CD14-positive monocyte (primary cell): ENCODE data around the gene RBM38. TPM values are rescaled to one million over a fixed set of nuclear protein-coding genes. Genes with fewer than 3 reads are reported as not detected.

Source experiments
- DNase-seq, 3 donors: peaks; one replicate each; pipeline ENCODE4 v3.0.0-alpha.2; 2011 to 2022
- H2AFZ ChIP-seq: 2 replicates; pipeline ENCODE4 v1.6.0; 2012; ENCODE audit warnings: mild to moderate bottlenecking, low read depth, low read length, inconsistent platforms; ENCODE audit not compliant: insufficient read depth, poor library complexity, severe bottlenecking
- H3K27ac ChIP-seq, 2 donors: 1 replicate in 1 of 2; 2 replicates in 1 of 2; pipeline ENCODE4 v1.5.1; 2012 to 2013; ENCODE audit warnings: low read length in 2 of 2, control low read depth in 1 of 2, inconsistent platforms in 1 of 2, low read depth in 1 of 2, mild to moderate bottlenecking in 1 of 2
- H3K27me3 ChIP-seq, 2 donors: one replicate each; pipeline versions ENCODE4 v1.6.0 to v1.6.1; 2011 to 2013; ENCODE audit warnings: low read length in 2 of 2; ENCODE audit not compliant: control insufficient read depth in 2 of 2, insufficient read depth in 2 of 2
- H3K36me3 ChIP-seq, 2 donors: replicated peaks in 1 of 2; 1 replicate in 1 of 2; 2 replicates in 1 of 2; pipeline versions ENCODE4 v1.5.1 to v1.6.1; 2012 to 2013; ENCODE audit warnings: low read length in 2 of 2, control low read depth in 1 of 2, inconsistent platforms in 1 of 2, mild to moderate bottlenecking in 1 of 2; ENCODE audit not compliant: insufficient read depth in 2 of 2, control insufficient read depth in 1 of 2
- H3K4me1 ChIP-seq, 2 donors: 1 replicate in 1 of 2; 2 replicates in 1 of 2; pipeline versions ENCODE4 v1.5.1 to v1.6.1; 2012 to 2013; ENCODE audit warnings: low read length in 2 of 2, control low read depth in 1 of 2, inconsistent platforms in 1 of 2, mild to moderate bottlenecking in 1 of 2, moderate library complexity in 1 of 2; ENCODE audit not compliant: insufficient read depth in 2 of 2, control insufficient read depth in 1 of 2
- H3K4me2 ChIP-seq: replicated peaks from 2 replicates; pipeline ENCODE3; 2012; ENCODE audit warnings: low read length, moderate library complexity, mild to moderate bottlenecking; ENCODE audit not compliant: poor library complexity, severe bottlenecking; ENCODE audit errors: extremely low read depth
- H3K4me3 ChIP-seq, 3 experiments: fragments of 200-600 bp in 1 of 3; sonication (generic) in 1 of 3; replicated peaks in 1 of 3; 1 replicate in 2 of 3; 2 replicates in 1 of 3; pipeline ENCODE4 v1.5.1; 2011 to 2013; ENCODE audit warnings: low read length in 3 of 3, mild to moderate bottlenecking in 3 of 3, control low read depth in 2 of 3, low read depth in 2 of 3, inconsistent platforms in 1 of 3, moderate library complexity in 1 of 3
- H3K79me2 ChIP-seq: 2 replicates; pipeline ENCODE4 v1.6.0; 2012; ENCODE audit warnings: mild to moderate bottlenecking, control low read depth, inconsistent platforms, low read length, moderate library complexity; ENCODE audit not compliant: insufficient read depth
- H3K9ac ChIP-seq: 2 replicates; pipeline ENCODE4 v1.6.0; 2017; ENCODE audit warnings: low read length, mild to moderate bottlenecking; ENCODE audit not compliant: insufficient read depth, poor library complexity, severe bottlenecking
- H3K9me3 ChIP-seq, 2 donors: replicated peaks in 1 of 2; 1 replicate in 1 of 2; 2 replicates in 1 of 2; pipeline versions ENCODE4 v1.5.1 to v1.6.1; 2012 to 2013; ENCODE audit warnings: low read length in 2 of 2, control low read depth in 1 of 2; ENCODE audit not compliant: control insufficient read depth in 1 of 2, insufficient read depth in 1 of 2
- H4K20me1 ChIP-seq: 2 replicates; pipeline ENCODE4 v1.6.0; 2012; ENCODE audit warnings: mild to moderate bottlenecking, low read length, control low read depth, moderate library complexity; ENCODE audit not compliant: insufficient read depth
- H3K27ac Mint-ChIP-seq, 7 donors: one replicate each; pipeline ENCODE4 v1.8.0; 2020; ENCODE audit warnings: mild to moderate bottlenecking in 7 of 7, mixed read lengths in 7 of 7, moderate library complexity in 6 of 7, inconsistent platforms in 2 of 7
- H3K27me3 Mint-ChIP-seq, 3 donors: one replicate each; pipeline ENCODE4 v1.8.0; 2021 to 2022; ENCODE audit warnings: low read depth in 3 of 3, mild to moderate bottlenecking in 3 of 3, mixed read lengths in 3 of 3, moderate library complexity in 3 of 3, inconsistent platforms in 1 of 3
- H3K36me3 Mint-ChIP-seq, 2 donors: one replicate each; pipeline ENCODE4 v1.8.0; 2020; ENCODE audit warnings: mixed read lengths in 2 of 2, inconsistent platforms in 1 of 2, mild to moderate bottlenecking in 1 of 2
- H3K4me1 Mint-ChIP-seq: one replicate; pipeline ENCODE4 v1.8.0; 2020; ENCODE audit warnings: mild to moderate bottlenecking, mixed read lengths
- H3K4me3 Mint-ChIP-seq, 2 donors: one replicate each; pipeline ENCODE4 v1.8.0; 2020; ENCODE audit warnings: mild to moderate bottlenecking in 2 of 2, mixed read lengths in 2 of 2, moderate library complexity in 1 of 2
- H3K9me3 Mint-ChIP-seq, 7 donors: one replicate each; pipeline ENCODE4 v1.8.0; 2020 to 2022; ENCODE audit warnings: mixed read lengths in 7 of 7, mild to moderate bottlenecking in 6 of 7, moderate library complexity in 6 of 7, inconsistent platforms in 2 of 7
- CTCF ChIP-seq: fragments of 200-600 bp; IDR thresholded peaks from one replicate; pipeline ENCODE4 v1.8.0; 2022; ENCODE audit warnings: antibody characterized with exemption, mild to moderate bottlenecking
- WGBS: methylation state at CpG from one replicate; pipeline ENCODE4 v1.1.5; 2013; ENCODE audit warnings: missing lambda C conversion rate; ENCODE audit not compliant: insufficient coverage; 5-methylcytosine and 5-hydroxymethylcytosine counted together
- intact Hi-C, 2 donors: fragments of 100-400 bp; cut with micrococcal nuclease; formaldehyde crosslinking; loops; one replicate each; pipeline versions ENCODE4 v1.15.0 to v1.15.1; 2023
- polyA plus RNA-seq, 3 donors: library from polyadenylated mRNA; depleted of rRNA in 1 of 3; unstranded in 2 of 3; stranded (reverse) in 1 of 3; fragments of 300-500 nt in 2 of 3; fragments of >200 nt in 1 of 3; fragmentation: Illumina TruSeq in 2 of 3; gene quantifications; 1 replicate in 2 of 3; 2 replicates in 1 of 3; pipeline ENCODE4 v1.2.3, GENCODE V29; 2012 to 2021

The RBM38 gene
- polyA plus RNA-seq, 3 donors = 7.5 to 48.3 (median 17.8) TPM

GRCh38 chr20:57409672-57410397 is 18.6 kb downstream of the RBM38 start:
- WGBS = 46% methylated on average over 10 of the region's 14 CpGs
- Histone ChIP-seq H3K27me3 (no peaks in the 10 kb centered on the region), H3K36me3 (peaks cover 47 to 54% of the 10 kb centered on the region in 2 donors), H4K20me1 (peaks cover 46% of the 10 kb centered on the region), H2AFZ (no peak overlapping the region), H3K9me3 (no peaks in the 10 kb centered on the region), H3K9ac (no peak overlapping the region), H3K79me2 (peaks cover 4% of the 10 kb centered on the region), H3K27ac (no peak overlapping the region), H3K4me1 (peaks cover 4 to 8% of the 10 kb centered on the region in 2 donors), H3K4me3 (no peak overlapping the region), H3K4me2 (no peak overlapping the region)
- peaks cover 0 to 2% (median 0%) of the 10 kb centered on the region in 7 donors for H3K9me3 Mint-ChIP-seq
- H3K27me3 Mint-ChIP-seq = peaks cover 1 to 3% (median 3%) of the 10 kb centered on the region in 3 donors
- peaks cover 44 to 55% of the 10 kb centered on the region in 2 donors for H3K36me3 Mint-ChIP-seq
- peak overlapping the region in 3 of 7 donors; percentile 33 to 78 (median 50) for H3K27ac Mint-ChIP-seq
- no peak for DNase-seq
- intact Hi-C loops = no loop called here
- no peak overlapping the region for H3K4me3 Mint-ChIP-seq
- peaks cover 15% of the 10 kb centered on the region for H3K4me1 Mint-ChIP-seq
- TF ChIP-seq CTCF = no peak

DNA sequence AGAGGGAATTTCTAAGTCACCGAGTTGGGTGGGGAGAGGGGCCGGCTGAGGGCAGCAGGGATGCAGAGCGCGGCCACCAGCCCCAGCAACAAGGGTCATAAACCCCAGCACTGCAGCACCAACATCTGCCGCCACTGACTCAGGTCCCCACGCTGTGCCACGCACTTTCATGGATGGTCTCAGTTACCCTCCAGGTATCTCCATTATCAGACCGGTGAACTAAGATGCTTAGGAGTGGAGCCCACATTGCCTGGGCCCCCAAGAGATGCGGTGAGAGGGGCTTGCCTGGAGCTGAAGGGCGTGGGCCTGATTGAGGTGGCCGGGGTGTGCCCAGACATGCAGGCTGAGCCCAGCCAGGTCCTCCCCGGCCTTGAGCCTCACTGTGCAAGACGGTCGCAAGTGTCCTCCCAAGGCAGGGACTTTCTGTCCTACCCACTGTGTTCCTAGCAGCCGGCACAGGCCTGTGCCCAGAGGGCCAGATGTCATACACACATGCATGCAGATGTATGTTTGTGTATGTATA is 19.3 kb downstream of the RBM38 start:
- no peak overlapping the region for H3K4me2 ChIP-seq
- no peak for TF ChIP-seq CTCF
- peaks cover 40% of the 10 kb centered on the region for H4K20me1 ChIP-seq
- peaks cover 39 to 49% of the 10 kb centered on the region in 2 donors for H3K36me3 Mint-ChIP-seq
- peaks cover 17% of the 10 kb centered on the region for H3K4me1 Mint-ChIP-seq
- WGBS = 98% methylated on average over 11 of the region's 15 CpGs
- peaks cover 4% of the 10 kb centered on the region for H3K79me2 ChIP-seq
- no peak overlapping the region for H3K4me3 ChIP-seq
- no peak overlapping the region for H3K9ac ChIP-seq
- intact Hi-C loops = no loop called here
- H3K27ac ChIP-seq = no peak overlapping the region
- peaks cover 9 to 13% of the 10 kb centered on the region in 2 donors for H3K4me1 ChIP-seq
- no peak overlapping the region for H2AFZ ChIP-seq
- H3K27me3 ChIP-seq = no peaks in the 10 kb centered on the region
- peaks cover 1 to 3% (median 3%) of the 10 kb centered on the region in 3 donors for H3K27me3 Mint-ChIP-seq
- peaks cover 41 to 48% of the 10 kb centered on the region in 2 donors for H3K36me3 ChIP-seq
- no peak overlapping the region for H3K27ac Mint-ChIP-seq
- peaks cover 0 to 2% (median 0%) of the 10 kb centered on the region in 7 donors for H3K9me3 Mint-ChIP-seq
- DNase-seq = no peak
- no peak overlapping the region for H3K4me3 Mint-ChIP-seq
- no peaks in the 10 kb centered on the region for H3K9me3 ChIP-seq
